KMS-11 (cell line): ENCODE measurements around the gene OSBPL10.

ENCODE experiments used
- H2AFZ ChIP-seq: fragments of 200-600 bp; sonication (generic); 2 replicates; pipeline ENCODE4 v1.6.1; 2016; ENCODE audit warnings: antibody characterized with exemption, mixed run types, low read depth
- H3K27ac ChIP-seq: fragments of 200-600 bp; sonication (generic); 2 replicates; pipeline ENCODE4 v1.6.1; 2016; ENCODE audit warnings: mild to moderate bottlenecking, mixed run types
- H3K27me3 ChIP-seq: fragments of 200-600 bp; sonication (generic); 2 replicates; pipeline ENCODE4 v1.6.1; 2017; ENCODE audit warnings: mild to moderate bottlenecking, low read depth, mixed run types, moderate library complexity; ENCODE audit not compliant: insufficient read depth
- H3K36me3 ChIP-seq: fragments of 200-600 bp; sonication (generic); 2 replicates; pipeline ENCODE4 v1.6.1; 2017; ENCODE audit warnings: mild to moderate bottlenecking, mixed run types; ENCODE audit not compliant: insufficient read depth
- H3K4me1 ChIP-seq: fragments of 200-600 bp; sonication (generic); 2 replicates; pipeline ENCODE4 v1.6.1; 2016; ENCODE audit warnings: mild to moderate bottlenecking, low read depth, mixed run types; ENCODE audit not compliant: poor library complexity, severe bottlenecking
- H3K4me2 ChIP-seq: fragments of 200-600 bp; sonication (generic); 2 replicates; pipeline ENCODE4 v1.7.0; 2016; ENCODE audit warnings: mild to moderate bottlenecking, mixed run types
- H3K4me3 ChIP-seq: fragments of 200-600 bp; sonication (generic); IDR thresholded peaks from 2 replicates; pipeline ENCODE4 v1.6.1; 2017; ENCODE audit warnings: low read depth, low read length, mixed read lengths; ENCODE audit not compliant: insufficient read depth
- H3K79me2 ChIP-seq: fragments of 200-600 bp; sonication (generic); 2 replicates; pipeline ENCODE4 v1.6.1; 2016; ENCODE audit warnings: low read depth, mixed run types; ENCODE audit not compliant: insufficient read depth
- H3K9ac ChIP-seq: fragments of 200-600 bp; sonication (generic); 2 replicates; pipeline ENCODE4 v1.6.1; 2016; ENCODE audit warnings: mild to moderate bottlenecking, mixed run types
- H4K20me1 ChIP-seq: fragments of 200-600 bp; sonication (generic); 2 replicates; pipeline ENCODE4 v1.6.1; 2016; ENCODE audit warnings: mild to moderate bottlenecking, mixed run types; ENCODE audit not compliant: insufficient read depth
- CTCF ChIP-seq: fragments of 200-600 bp; sonication (generic); conservative IDR thresholded peaks from 2 replicates; pipeline ENCODE4 v1.6.1; 2017; ENCODE audit warnings: low read depth, mild to moderate bottlenecking, antibody characterized with exemption, low read length, moderate library complexity, mixed read lengths

The OSBPL10 gene

GRCh38 chr3:32002561-32003368 lies 21.7 kb upstream of the OSBPL10 start:
- H3K4me1 ChIP-seq = no peaks in the 10 kb centered on the region
- H3K79me2 ChIP-seq = no peaks in the 10 kb centered on the region
- H3K36me3 ChIP-seq = no peaks in the 10 kb centered on the region
- TF ChIP-seq CTCF = no peak
- no peak overlapping the region for H3K4me2 ChIP-seq
- no peaks in the 10 kb centered on the region for H4K20me1 ChIP-seq
- no peak overlapping the region for H3K4me3 ChIP-seq
- no peak overlapping the region for H2AFZ ChIP-seq
- H3K9ac ChIP-seq = no peak overlapping the region
- H3K27ac ChIP-seq = no peak overlapping the region
- no peaks in the 10 kb centered on the region for H3K27me3 ChIP-seq

- H3K9ac ChIP-seq = no peak overlapping the region
- H3K4me2 ChIP-seq = no peak overlapping the region
- H4K20me1 ChIP-seq = no peaks in the 10 kb centered on the region
- no peak overlapping the region for H3K4me3 ChIP-seq
- H2AFZ ChIP-seq = no peak overlapping the region
- no peaks in the 10 kb centered on the region for H3K27me3 ChIP-seq
- no peaks in the 10 kb centered on the region for H3K4me1 ChIP-seq
- no peak overlapping the region for H3K27ac ChIP-seq
- TF ChIP-seq CTCF = no peak
- no peaks in the 10 kb centered on the region for H3K79me2 ChIP-seq
- no peaks in the 10 kb centered on the region for H3K36me3 ChIP-seq
Observed at GRCh38 chr3:32000877-32001276, 19.8 kb upstream of the OSBPL10 start.

GRCh38 chr3:31999907-32000439 lies 18.9 kb upstream of the OSBPL10 start:
- TF ChIP-seq CTCF = no peak
- Histone ChIP-seq H3K9ac (no peak overlapping the region), H3K4me1 (no peaks in the 10 kb centered on the region), H3K27me3 (no peaks in the 10 kb centered on the region), H3K27ac (no peak overlapping the region), H3K4me3 (no peak overlapping the region), H3K79me2 (no peaks in the 10 kb centered on the region), H3K4me2 (no peak overlapping the region), H3K36me3 (no peaks in the 10 kb centered on the region), H4K20me1 (no peaks in the 10 kb centered on the region), H2AFZ (no peak overlapping the region)

- Histone ChIP-seq H3K9ac (no peak overlapping the region), H3K27ac (no peak overlapping the region), H4K20me1 (no peaks in the 10 kb centered on the region), H2AFZ (no peak overlapping the region), H3K4me3 (no peak overlapping the region), H3K79me2 (no peaks in the 10 kb centered on the region), H3K4me1 (no peaks in the 10 kb centered on the region), H3K4me2 (no peak overlapping the region), H3K27me3 (no peaks in the 10 kb centered on the region), H3K36me3 (no peaks in the 10 kb centered on the region)
- TF ChIP-seq CTCF = no peak
Observed at GRCh38 chr3:31997500-31997899, 16.4 kb upstream of the OSBPL10 start.
